GM12878 (cell line): ENCODE results near the gene MAGI2. TPM values are rescaled to one million over a fixed set of nuclear protein-coding genes. Genes with fewer than 3 reads are reported as not detected.

ENCODE experiments used
- ATAC-seq: fragments of 200-7000 bp; cut with Tn5 transposase; 3 replicates; pipeline ENCODE4 v1.9.1; 2020; ENCODE audit warnings: mild to moderate bottlenecking, moderate library complexity
- BruUV-seq: library from RNA; stranded (reverse); fragments of 400-500 nt; replicated peaks from 2 replicates; lab custom pipeline; 2021; lab: Mats Ljungman, UMichigan
- CTCF ChIA-PET: fragments of 300-600 bp; sonication (Branson Sonifier 250); formaldehyde crosslinking; extraction: SDS; loops from one replicate; lab custom pipeline; 2021; ENCODE audit warnings: inconsistent platforms; lab: Yijun Ruan, JAX
- POLR2A ChIA-PET: fragments of 350-600 bp; formaldehyde crosslinking; extraction: SDS; loops from one replicate; lab custom pipeline; 2021; ENCODE audit warnings: inconsistent platforms; lab: Charles Lee
- RAD21 ChIA-PET: fragments of 300-600 bp; sonication (Branson Sonifier 250); formaldehyde crosslinking; loops from one replicate; lab custom pipeline; 2023; ENCODE audit warnings: antibody characterized with exemption; ENCODE audit not compliant: unreplicated experiment; lab: Charles Lee
- SMC1A ChIA-PET: fragments of 300-600 bp; sonication (Branson Sonifier 250); formaldehyde crosslinking; loops from one replicate; lab custom pipeline; 2023; ENCODE audit not compliant: unreplicated experiment, uncharacterized antibody; lab: Charles Lee
- DNase-seq: peaks from one replicate; pipeline ENCODE4 v3.0.0-alpha.2; 2011; ENCODE audit warnings: low read depth, low spot score
- FAIRE-seq: peaks from 3 replicates; lab custom pipeline; 2011; peaks lifted over from hg19 to GRCh38; lab: Jason Lieb, UNC
- H2AFZ ChIP-seq: 2 replicates; pipeline ENCODE4 v1.6.0; 2011; ENCODE audit warnings: low read depth, low read length, control low read depth; ENCODE audit not compliant: control insufficient read depth
- H3K27ac ChIP-seq: 2 replicates; pipeline ENCODE4 v1.5.1; 2011; ENCODE audit warnings: control low read depth; ENCODE audit not compliant: control insufficient read depth, insufficient read depth
- H3K27me3 ChIP-seq, 2 experiments: replicated peaks in 1 of 2; 2 replicates each; pipeline versions ENCODE4 v1.6.0 to v1.6.1; 2011; ENCODE audit warnings: low read length in 1 of 2; ENCODE audit not compliant: control insufficient read depth in 2 of 2, insufficient read depth in 2 of 2
- H3K36me3 ChIP-seq, 2 experiments: 2 replicates each; pipeline ENCODE4 v1.5.1; 2011; ENCODE audit warnings: low read length in 1 of 2; ENCODE audit not compliant: control insufficient read depth in 2 of 2, insufficient read depth in 2 of 2
- H3K4me1 ChIP-seq: 2 replicates; pipeline ENCODE4 v1.6.1; 2011; ENCODE audit warnings: mild to moderate bottlenecking, low read length, moderate library complexity, mixed read lengths; ENCODE audit not compliant: control insufficient read depth, insufficient read depth
- H3K4me2 ChIP-seq: 2 replicates; pipeline ENCODE4 v1.6.0; 2011; ENCODE audit warnings: control low read depth; ENCODE audit not compliant: control insufficient read depth, insufficient read depth
- H3K4me3 ChIP-seq: fragments of 200-600 bp; sonication (generic); 2 replicates; pipeline ENCODE4 v1.5.1; 2016
- H3K79me2 ChIP-seq: 2 replicates; pipeline ENCODE4 v1.6.0; 2011; ENCODE audit warnings: low read length; ENCODE audit not compliant: control insufficient read depth, insufficient read depth
- H3K9ac ChIP-seq: 2 replicates; pipeline ENCODE4 v1.8.0; 2011; ENCODE audit warnings: low read length, control low read depth, mixed read lengths; ENCODE audit not compliant: control insufficient read depth, insufficient read depth
- H3K9me3 ChIP-seq: replicated peaks from 3 replicates; pipeline ENCODE4 v1.5.1; 2011; ENCODE audit warnings: mild to moderate bottlenecking, low read length; ENCODE audit not compliant: control insufficient read depth, insufficient read depth
- H4K20me1 ChIP-seq: 2 replicates; pipeline ENCODE4 v1.6.0; 2011; ENCODE audit not compliant: control insufficient read depth, insufficient read depth
- ATF7 ChIP-seq: fragments of 450-650 bp; IDR thresholded peaks from 2 replicates; pipeline ENCODE4 v1.6.1; 2016; ENCODE audit warnings: low read depth, mild to moderate bottlenecking
- BMI1 ChIP-seq: fragments of 450-650 bp; IDR thresholded peaks from 2 replicates; pipeline ENCODE4 v1.6.1; 2016; ENCODE audit warnings: mild to moderate bottlenecking, moderate library complexity, borderline replicate concordance
- NR2C2 ChIP-seq: IDR thresholded peaks from 2 replicates; pipeline ENCODE4 v1.6.1; 2011; ENCODE audit warnings: borderline replicate concordance, low read depth; ENCODE audit not compliant: control insufficient read depth, insufficient read length
- RELA ChIP-seq: fragments of 450-650 bp; IDR thresholded peaks from 2 replicates; pipeline ENCODE4 v1.8.0; 2014; ENCODE audit warnings: borderline replicate concordance; ENCODE audit not compliant: partially characterized antibody
- SUPT20H ChIP-seq: IDR thresholded peaks from 2 replicates; pipeline ENCODE4 v1.6.1; 2011; ENCODE audit warnings: low read depth, mild to moderate bottlenecking, low read length, moderate library complexity, borderline replicate concordance; ENCODE audit not compliant: control insufficient read depth
- TCF3 ChIP-seq: IDR thresholded peaks from 2 replicates; pipeline ENCODE4 v1.6.1; 2012; ENCODE audit warnings: low read depth, mild to moderate bottlenecking, low read length, borderline replicate concordance; ENCODE audit not compliant: insufficient read depth
- ZSCAN29 ChIP-seq: fragments of 450-650 bp; IDR thresholded peaks from 2 replicates; pipeline ENCODE4 v1.6.1; 2017; ENCODE audit warnings: mild to moderate bottlenecking, moderate library complexity
- in situ Hi-C: fragments of 300-500 bp; cut with MboI; formaldehyde crosslinking; loops from 9 replicates; pipeline ENCODE4 v1.14.3; 2018; ENCODE audit warnings: mixed read lengths
- intact Hi-C: fragments of 100-400 bp; cut with micrococcal nuclease; formaldehyde crosslinking; loops from one replicate; pipeline ENCODE4 v1.14.2; 2022; ENCODE audit not compliant: unreplicated experiment
- polyA plus RNA-seq, 11 experiments: library from polyadenylated mRNA; depleted of rRNA in 4 of 11; unstranded in 6 of 11; stranded (reverse) in 5 of 11; fragments of >200 nt; fragmentation: Nextera tagmentation in 4 of 11; fragmentation: Illumina TruSeq in 1 of 11; extraction: Ambion mirVana in 4 of 11; extraction: Trizol in 1 of 11; gene quantifications; 1 replicate in 1 of 11; 2 replicates in 10 of 11; pipeline versions ENCODE4 v1.2.1 to v1.2.3, GENCODE V29; 2011 to 2016; ENCODE audit warnings: inconsistent platforms in 2 of 11, missing spikeins in 2 of 11, low read depth in 1 of 11
- total RNA-seq, 4 experiments: library from RNA; depleted of rRNA in 3 of 4; stranded (reverse); fragments of >200 nt in 3 of 4; fragmentation: Illumina TruSeq in 1 of 4; extraction: Trizol in 1 of 4; gene quantifications; 2 replicates each; pipeline versions ENCODE4 v1.2.1 to v1.2.3, GENCODE V29; 2013 to 2021
- TF ChIP-seq, protein P1 (sequence below): fragments of 450-650 bp; IDR thresholded peaks from 2 replicates; pipeline ENCODE4 v1.6.1; 2018; ENCODE audit warnings: borderline replicate concordance, mild to moderate bottlenecking; ENCODE audit not compliant: partially characterized antibody
- TF ChIP-seq, protein P2 (sequence below): fragments of 150-350 bp; IDR thresholded peaks from 2 replicates; pipeline ENCODE4 v1.6.1; 2016; ENCODE audit warnings: low read depth, low read length

The MAGI2 gene
- total and polyA plus RNA-seq, 10 of the 15 experiments (the other 5 are each of a cell fraction or from before 2014, with no cell fraction given): 0.01 to 0.31 (median 0.05) TPM; not detected in 2

DNA sequence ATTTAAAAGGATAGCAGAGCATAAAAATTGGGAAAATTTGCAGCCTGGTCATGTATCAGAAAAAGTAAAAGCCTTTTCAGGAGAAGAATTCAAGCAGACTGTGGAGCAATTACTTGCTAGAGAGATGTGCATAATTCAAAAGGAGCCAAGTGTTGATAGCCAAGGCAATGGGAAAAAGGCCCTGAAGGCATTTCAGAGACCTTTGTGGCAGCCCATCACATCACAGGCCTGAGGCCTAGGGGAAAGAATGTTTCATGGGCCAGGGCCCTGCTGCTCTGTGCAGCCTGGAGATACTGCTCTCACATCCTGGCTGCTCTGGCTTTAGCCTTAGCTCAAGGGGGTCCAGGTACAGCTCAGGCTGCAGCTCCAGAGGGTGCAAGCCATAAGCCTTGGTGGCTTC, 152.9 kb downstream of the MAGI2 start:
- intact Hi-C loops (no loop called here), in situ Hi-C loops (no loop called here)
- Histone ChIP-seq H3K4me2 (no peak overlapping the region), H2AFZ (no peak overlapping the region), H3K36me3 (no peaks in the 10 kb centered on the region), H3K9me3 (no peaks in the 10 kb centered on the region), H3K27me3 (no peaks in the 10 kb centered on the region), H4K20me1 (no peaks in the 10 kb centered on the region), H3K27ac (no peak overlapping the region), H3K4me3 (no peak overlapping the region), H3K9ac (no peak overlapping the region)
- BruUV-seq: no TSS peak
- no peak for FAIRE-seq
- no peak for ATAC-seq
- DNase-seq: no peak
- RAD21 ChIA-PET: no interaction called here
- SMC1A ChIA-PET: no interaction called here
- TF ChIP-seq, protein P1, sequence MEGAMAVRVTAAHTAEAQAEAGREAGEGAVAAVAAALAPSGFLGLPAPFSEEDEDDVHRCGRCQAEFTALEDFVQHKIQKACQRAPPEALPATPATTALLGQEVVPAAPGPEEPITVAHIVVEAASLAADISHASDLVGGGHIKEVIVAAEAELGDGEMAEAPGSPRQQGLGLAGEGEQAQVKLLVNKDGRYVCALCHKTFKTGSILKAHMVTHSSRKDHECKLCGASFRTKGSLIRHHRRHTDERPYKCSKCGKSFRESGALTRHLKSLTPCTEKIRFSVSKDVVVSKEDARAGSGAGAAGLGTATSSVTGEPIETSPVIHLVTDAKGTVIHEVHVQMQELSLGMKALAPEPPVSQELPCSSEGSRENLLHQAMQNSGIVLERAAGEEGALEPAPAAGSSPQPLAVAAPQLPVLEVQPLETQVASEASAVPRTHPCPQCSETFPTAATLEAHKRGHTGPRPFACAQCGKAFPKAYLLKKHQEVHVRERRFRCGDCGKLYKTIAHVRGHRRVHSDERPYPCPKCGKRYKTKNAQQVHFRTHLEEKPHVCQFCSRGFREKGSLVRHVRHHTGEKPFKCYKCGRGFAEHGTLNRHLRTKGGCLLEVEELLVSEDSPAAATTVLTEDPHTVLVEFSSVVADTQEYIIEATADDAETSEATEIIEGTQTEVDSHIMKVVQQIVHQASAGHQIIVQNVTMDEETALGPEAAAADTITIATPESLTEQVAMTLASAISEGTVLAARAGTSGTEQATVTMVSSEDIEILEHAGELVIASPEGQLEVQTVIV: no peak
- TF ChIP-seq, protein P2, sequence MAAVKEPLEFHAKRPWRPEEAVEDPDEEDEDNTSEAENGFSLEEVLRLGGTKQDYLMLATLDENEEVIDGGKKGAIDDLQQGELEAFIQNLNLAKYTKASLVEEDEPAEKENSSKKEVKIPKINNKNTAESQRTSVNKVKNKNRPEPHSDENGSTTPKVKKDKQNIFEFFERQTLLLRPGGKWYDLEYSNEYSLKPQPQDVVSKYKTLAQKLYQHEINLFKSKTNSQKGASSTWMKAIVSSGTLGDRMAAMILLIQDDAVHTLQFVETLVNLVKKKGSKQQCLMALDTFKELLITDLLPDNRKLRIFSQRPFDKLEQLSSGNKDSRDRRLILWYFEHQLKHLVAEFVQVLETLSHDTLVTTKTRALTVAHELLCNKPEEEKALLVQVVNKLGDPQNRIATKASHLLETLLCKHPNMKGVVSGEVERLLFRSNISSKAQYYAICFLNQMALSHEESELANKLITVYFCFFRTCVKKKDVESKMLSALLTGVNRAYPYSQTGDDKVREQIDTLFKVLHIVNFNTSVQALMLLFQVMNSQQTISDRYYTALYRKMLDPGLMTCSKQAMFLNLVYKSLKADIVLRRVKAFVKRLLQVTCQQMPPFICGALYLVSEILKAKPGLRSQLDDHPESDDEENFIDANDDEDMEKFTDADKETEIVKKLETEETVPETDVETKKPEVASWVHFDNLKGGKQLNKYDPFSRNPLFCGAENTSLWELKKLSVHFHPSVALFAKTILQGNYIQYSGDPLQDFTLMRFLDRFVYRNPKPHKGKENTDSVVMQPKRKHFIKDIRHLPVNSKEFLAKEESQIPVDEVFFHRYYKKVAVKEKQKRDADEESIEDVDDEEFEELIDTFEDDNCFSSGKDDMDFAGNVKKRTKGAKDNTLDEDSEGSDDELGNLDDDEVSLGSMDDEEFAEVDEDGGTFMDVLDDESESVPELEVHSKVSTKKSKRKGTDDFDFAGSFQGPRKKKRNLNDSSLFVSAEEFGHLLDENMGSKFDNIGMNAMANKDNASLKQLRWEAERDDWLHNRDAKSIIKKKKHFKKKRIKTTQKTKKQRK: no peak
- no peak for TF ChIP-seq BMI1
- no peak for TF ChIP-seq ATF7
- no peak for TF ChIP-seq TCF3
- no peak for TF ChIP-seq SUPT20H
- no peak for TF ChIP-seq ZSCAN29
- TF ChIP-seq NR2C2: no peak
- TF ChIP-seq RELA: no peak
- TF ChIP-seq, all 136 proteins: peak for 0
- ChIA-PET CTCF (no interaction called here), POLR2A (no interaction called here)
- no peaks in the 10 kb centered on the region for H3K79me2 ChIP-seq
- no peaks in the 10 kb centered on the region for H3K4me1 ChIP-seq
